Stimulated activated CD8-positive, alpha-beta memory T cell treated with anti-CD3 and anti-CD28 coated beads, Interleukin-4, amount 100 ng/mL, for 48 hours (primary cell): ENCODE results near the gene PHOSPHO1.

Source experiments
- DNase-seq: peaks from one replicate; pipeline ENCODE4 v3.0.0-alpha.2; 2020

The PHOSPHO1 gene

DNA sequence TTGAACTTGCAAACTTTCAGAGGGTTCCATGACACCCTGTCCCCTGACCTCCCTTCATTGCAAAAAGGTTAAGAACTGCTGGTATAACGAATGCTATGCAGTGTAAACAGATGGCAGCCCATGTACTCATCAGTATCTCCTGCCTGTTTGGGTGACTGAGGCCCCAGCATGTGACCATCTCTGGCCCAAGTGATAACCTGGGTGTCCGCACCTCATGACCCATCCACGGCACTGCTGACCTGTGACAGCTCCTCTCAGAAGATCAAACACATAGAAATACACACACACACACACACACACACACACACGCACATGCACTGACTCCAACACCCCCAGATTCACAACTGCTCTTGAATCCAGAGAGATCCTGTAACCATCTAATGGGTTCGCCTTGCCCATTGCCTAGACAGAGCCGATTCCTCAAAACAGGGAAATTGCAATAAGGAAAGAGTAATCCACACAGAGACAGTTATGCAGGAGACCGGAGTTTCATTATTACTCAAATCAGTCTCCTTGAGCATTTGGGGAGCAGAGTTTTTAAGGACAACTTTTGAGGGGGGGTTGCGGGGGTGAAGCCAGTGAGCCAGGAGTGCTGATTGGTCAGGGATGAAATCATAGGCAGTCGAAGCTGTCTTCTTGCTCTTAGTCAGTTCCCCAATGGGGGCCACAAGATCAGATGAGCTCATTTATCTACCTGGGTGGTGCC lies 11.3 kb upstream of the PHOSPHO1 start:
- no peak for DNase-seq

DNA sequence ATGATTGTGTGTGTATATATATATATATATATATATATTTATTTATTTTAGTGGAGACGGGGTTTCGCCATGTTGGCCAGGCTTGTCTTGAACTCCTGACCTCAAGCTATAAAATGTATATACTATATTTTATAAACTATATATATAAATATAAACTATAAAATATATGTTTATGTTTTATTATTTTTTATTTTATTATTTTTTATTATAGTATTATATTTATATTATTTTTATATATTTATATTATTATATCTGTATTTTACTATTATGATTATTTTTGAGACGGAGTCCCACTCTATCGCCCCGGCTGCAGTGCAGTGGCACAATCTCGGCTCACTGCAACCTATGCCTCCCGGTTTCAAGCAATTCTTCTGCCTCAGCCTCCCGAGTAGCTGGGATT lies 10.5 kb upstream of the PHOSPHO1 start:
- DNase-seq = no peak

DNA sequence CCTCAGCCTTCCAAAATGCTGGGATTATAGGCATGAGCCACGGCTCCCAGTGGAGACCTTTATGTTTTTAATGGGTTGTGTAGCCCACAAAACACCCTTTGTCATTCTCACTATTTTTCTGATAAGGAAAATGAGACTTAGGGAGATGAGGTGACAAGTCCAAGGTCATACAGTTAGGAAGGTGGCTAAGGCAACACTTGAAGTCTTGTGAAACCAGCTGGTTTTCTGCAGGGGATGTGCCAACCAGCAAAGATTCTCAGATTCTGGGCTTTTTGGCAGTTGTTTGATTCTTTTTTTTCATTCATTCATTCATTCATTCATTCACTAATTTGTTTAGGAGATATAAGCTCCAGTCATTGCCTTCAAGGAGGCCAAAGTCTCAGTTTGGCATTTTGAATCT lies 10.0 kb upstream of the PHOSPHO1 start:
- DNase-seq = no peak

DNA sequence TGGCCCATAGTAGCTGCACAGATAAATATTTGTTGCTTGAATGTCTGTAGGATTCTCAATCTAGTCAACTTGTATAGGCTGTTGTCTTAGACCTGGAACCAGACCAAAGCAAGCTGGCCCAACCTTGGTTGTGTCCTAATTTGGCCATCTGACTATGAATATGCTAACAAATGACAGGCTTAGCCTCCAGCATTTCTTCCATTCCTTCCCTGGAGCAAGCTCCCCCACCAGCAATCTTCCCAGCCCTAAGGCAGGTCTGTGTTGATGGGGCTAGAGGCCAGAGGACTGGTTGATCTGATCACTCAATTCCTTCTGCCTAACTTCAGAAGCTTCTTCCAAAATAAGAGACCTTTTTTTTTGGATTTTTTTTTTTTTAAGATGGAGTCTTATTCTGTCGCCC lies 9.4 kb upstream of the PHOSPHO1 start:
- no peak for DNase-seq

DNA sequence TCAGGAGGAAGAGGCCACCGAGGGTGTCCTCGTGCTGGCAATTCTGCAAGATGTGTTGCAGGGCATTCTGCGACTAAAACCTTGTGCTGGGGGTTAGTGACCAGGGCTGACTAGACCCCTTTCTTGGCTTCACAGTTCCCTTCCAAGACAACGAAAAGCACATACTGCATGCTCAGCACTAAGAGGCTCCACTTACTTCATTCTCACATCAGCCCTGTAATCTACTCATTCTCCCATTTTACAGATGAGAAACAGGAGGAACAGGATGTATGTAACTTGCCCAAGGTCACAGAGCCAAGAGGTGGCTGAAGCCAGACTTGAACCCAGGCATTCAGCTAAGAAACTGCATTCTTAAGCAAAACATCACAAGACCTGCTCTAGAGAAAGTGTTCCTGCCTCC lies 5.3 kb upstream of the PHOSPHO1 start:
- no peak for DNase-seq

DNA sequence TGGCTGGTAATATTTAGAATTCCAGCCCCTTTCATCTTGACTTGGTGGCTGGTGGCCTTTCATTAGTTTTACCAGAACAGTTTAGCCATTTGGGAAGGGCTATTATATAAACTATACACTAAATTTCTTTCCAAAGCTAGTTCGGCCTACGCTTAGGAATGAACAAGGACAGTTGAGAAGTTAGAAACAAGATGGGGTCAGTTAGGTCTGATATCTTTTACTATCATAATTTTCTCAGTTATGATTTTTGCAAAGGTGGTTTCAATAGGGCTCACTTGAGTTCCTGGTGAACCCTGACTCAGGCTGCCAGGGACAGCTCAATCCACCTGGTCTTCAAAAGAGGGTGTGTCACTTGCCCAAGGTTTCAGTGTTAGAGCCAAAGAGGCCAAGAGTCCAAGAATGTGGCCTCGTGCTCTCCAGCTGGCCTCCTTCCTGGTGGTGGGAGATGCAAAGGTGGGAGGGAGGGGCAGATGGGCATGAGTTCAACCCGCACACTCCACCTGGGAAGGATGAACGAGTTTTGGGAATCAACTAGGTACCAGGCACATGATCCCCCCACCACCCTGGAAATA lies 4.0 kb upstream of the PHOSPHO1 start:
- DNase-seq = no peak

DNA sequence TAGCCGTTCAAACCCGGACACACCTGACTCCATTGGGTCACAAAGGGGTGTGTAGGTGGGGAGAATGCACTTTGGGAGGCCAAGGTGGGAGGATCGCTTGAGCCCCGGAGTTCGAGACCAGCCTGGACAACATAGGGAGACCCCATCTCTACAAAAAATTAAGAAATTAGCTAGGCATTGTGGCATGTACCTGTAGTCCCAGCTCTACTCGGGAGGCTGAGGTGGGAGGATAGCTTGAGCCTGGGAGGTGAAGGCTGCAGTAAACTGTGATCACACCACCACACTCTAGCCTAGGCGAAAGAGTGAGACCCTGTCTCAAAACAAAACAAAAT lies 942 bp upstream of the PHOSPHO1 start:
- no peak for DNase-seq

DNA sequence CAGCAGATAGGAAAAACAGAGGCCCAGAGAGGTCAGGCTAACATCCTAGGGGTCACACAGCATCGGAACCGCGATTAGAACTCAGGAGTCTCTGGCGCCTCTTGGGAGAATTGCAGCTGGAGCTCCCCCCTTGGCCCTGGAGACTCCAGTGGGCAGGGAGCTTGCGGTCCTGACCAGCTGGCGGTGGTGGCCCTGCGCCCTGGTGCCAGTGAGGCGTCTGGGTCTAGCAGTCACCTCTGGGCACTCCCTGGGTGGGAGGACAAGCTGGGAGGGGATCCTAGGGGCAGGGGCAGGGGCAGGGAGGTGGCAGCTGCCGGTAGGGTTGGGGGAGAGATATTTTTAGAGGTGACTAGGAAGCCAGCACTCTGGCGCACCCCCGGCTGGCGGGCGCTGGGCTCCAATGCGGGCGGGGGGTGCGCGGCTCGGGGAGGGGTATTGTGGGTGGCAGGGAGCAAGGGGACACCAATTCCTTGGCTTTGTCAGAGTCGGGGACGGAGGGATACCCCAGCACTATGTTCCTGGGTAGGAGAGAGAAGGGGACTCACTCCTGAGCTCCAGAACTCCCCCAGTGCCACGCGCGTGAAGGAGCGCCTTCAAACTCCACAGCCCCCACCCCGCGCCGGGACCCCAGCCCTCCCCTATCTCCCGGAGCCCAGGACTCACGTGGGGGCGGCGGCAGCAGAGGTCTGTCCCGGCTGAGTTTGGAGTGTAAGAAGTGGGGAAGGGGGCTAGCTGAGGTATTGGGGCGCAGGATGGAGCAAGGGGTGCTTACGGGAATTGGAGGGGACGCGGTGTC lies 584 bp downstream of the PHOSPHO1 start:
- no peak for DNase-seq

DNA sequence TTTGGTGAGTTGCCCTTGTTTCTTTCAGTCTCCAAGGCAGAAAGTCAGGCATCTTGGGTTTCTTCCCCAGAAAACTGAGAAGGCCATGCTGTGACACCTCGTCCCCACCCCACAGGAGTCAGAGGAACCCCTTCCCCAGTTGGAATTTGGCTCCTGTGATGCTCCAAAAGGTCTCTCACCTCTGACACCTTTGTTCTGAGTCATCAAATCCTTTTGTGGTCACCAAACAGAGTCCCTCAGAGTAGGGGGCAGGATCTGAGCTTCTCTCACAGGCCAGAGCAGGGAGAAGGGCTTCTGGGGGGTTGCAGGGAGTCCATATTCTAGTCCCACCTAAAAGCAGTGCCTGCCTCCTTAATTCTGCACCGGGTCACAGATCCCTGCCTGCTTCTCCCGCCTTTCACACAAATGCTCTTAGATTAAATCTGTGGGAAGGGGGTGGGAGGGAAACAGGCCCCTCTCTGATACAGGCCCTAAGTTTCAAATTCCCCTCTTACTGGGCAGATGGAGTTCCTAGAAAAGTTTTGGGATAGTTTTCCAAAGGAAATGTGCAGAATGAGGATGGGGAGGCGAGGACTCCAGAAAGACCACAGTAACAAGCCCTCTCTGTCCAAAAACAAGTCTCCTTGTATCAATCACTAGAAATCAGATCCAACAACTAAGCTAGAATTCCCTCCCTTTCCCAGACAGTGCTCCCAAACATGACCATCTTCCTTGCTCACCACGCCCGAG lies 1.3 kb downstream of the PHOSPHO1 start:
- DNase-seq = no peak

DNA sequence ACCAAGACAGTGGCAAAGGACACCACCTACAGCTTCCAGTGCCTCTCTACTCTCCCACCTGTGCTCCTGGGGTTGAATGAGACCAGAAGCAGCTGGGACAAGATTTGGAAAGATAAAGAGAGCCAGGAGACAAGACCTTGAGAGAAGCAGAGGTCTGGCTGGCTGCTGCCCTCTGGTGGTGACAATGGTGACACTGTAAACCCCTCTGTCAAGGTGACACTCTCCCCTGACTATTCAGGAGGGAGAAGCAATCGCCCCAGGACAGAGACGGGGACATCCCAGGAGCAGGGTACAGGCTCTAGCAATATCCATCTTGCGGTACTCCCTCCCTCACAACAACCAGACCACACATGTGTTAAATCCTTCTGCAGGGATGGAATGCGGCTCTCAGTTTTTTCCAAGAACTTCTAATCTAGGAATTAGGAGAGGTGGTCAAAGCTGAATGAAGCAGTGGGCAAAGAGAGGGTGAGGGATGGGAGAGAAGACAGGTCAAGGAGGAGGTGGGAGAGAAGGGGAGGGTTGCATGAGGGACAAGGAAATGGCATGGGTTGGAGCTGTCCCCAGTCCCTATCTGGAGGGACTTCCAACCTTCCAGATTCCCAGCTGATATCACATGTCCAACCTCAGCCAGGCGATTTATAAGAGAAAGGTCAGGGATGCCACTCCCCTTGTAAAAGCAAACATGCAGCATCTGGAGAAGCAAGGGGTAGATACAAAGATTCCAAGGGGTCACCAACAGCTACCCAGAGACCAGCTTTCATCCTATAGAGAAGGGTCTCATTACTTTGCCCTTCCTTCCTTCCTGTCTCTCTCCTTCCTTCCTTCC lies 2.9 kb downstream of the PHOSPHO1 start:
- DNase-seq = peak; percentile 89

DNA sequence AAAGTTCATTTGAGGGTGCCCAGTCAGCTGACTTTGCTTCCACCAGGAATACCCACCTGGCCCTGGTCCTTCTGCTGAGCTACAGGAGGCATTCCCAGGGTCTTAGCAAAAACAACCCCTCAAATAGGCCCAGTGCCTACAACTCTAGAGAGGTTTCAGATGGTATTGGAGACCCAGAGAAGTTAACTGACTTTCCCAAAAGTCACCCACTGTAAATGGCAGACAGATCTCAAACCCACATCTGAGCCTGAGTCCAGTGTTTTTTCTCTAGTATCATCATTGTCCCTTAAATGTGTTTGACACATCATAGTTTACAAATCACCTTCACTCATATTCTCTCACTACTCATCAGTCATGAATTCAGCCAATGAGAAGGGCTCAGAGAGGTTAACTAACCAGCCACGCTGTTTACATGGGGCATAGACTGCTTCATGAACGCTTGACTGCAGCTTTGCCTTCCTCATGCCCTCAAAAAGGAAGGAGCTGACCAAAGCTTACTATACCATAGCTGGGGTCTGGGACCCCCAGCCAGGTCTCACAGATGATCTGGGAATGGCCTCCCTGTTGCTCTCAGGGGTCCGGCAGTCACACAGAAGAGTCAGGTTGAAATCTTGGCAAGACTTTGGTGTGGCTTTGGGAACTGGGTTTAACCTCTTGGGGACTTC lies 3.7 kb downstream of the PHOSPHO1 start:
- DNase-seq = no peak

DNA sequence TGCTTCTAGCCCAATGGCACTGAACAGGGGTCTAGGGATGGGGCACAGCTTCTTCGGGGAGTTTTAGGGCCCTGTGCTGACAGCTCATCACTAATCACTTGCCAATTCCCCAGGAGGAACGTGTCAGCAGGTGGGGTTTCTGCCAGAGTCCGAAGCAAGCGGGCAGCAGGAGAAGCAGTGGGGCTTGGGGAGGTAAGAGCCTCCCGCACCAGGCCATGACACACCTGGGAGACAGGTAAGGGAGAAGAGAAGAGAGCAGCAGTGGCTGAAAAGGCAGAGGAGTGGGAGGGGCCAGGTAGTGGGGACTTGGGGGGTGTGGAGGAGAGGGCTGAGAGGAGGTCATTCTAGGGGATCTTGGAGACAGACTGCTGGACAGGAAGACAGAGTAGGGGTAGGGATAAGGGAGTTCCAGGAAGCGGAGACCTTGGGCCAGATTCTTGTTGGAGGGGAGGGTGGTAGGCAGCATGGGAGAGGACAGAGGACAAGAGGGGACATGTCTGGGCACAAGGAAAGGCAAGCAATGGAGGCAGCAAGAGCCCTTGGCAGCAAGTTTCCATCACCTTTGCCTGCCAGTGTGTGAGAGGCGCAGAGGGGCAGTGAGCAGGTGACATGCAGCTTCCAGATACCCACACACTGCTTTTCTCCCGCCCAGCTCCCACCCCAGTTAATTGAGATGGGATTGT lies 4.9 kb downstream of the PHOSPHO1 start:
- DNase-seq = no peak

DNA sequence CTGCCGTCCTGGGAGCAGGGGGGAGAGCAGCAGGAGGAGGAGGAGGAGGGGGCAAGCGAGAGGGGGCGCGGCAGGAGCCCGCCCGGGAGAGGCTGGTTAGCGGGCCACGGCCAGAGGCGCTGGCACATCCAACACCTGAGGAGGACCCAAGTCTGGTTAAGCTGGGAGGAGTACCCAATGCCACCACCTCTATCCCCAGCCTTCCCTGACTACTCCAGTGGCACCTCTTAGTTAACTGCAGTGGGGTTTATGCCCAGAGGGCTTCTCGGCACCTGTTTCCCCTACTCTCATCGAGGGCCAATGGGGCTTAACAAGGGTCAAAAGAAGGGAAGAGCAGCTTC lies 5.6 kb downstream of the PHOSPHO1 start:
- no peak for DNase-seq

DNA sequence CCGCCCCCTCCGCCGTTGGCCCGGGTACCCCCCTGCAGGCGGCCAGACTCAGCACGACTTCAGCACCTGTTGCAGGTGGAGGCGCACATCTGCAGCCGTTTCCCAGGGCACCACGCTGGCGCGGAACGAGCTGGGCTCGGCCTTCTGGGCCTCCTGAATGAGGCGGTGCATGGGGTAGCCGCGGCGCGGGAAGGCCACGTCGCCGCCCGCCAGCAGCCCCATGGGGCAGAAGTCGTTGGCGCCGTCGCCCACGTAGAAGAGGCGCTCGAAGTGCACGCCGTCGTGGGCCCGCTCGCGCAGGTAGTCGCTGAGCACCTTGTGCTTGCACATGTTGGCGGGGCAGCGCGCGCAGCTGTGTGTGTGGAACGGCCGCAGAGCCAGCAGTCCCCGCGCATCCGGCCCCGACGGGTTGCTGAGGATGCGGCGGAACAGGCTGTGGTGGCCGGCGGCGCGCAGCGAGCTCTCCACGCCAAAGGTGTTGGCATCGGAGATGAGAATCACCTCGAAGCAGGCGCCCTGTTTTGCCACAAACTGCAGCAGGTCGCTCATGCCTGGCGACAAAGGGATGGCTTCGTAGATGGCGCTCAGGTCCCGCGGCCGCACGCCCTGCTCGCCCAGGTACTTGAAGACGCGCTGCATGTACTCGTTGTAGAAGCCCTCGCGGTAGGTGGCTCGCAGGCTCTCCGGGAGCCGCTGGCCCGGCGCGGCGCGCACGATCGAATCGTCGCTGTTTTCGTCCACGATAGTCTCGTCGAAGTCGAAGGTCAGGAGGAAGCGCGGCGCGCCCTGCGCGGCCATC lies 6.2 kb downstream of the PHOSPHO1 start:
- peak; percentile 63 for DNase-seq

DNA sequence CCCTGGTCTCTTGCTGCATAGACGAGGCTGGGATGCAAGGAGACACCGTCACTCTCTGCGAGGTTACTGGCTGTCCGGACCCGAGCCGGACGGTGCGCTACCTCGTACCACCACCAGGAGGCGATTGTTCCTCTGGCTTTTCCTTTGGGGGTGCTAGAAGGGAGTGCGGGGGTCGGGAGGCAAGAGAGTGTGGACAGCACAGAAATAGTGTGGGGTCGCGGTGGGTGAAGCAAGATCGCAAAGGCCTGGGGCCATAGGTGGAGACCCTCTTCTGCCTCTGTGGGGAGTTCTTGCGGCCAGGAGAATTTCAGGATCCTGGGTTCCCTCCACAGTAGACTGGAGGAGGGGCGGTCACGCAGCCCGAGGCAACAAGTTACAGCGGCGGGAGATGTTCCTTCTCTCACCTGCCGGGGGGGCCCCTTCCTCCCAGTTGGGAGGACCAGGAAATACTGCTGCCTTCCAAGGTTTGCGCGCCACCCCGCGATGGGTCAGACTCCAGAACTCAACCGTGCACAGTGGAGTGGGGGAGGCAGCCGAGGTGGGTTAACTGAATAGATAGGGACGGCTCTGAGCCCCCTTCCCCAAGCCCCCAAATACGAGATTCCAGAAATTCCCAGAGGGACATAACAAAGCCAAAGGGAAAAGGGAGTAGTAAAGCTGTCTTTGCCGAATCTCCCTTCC lies 6.9 kb downstream of the PHOSPHO1 start:
- DNase-seq = peak; percentile 91

DNA sequence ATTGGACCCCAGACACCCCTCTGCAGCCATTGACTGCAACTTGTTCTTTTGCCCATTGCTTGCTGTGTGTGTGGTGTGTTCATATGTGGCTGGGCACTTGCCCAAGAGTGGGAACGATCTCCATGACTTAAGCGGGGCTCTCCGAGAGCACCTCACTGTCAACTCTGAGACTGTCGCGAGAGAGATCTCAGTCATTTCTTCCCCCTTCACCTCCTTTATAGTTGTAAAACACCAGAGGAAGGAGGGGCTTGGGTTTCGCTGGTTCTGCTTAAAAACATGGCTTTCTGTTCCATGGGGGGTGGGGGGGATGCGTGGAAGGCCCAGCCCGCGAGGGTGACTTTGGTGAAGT lies 7.4 kb downstream of the PHOSPHO1 start:
- DNase-seq = no peak

DNA sequence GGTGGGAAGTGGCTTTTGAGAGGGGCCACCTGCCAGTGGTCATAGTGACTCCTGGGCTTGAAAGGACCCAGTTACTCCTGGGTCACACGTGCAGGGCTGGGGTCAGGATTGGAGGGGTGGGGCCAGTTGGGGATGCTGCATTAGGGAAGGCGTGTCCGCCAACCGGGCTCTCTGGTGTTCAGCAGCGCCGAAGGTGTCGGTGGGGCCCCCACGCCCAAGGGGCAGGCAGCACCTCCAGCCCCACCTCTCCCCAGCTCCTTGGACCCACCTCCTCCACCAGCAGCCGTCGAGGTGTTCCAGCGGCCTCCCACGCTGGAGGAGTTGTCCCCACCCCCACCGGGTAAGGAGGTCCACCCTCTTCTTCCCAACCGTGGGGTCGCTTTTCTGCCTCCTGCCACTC lies 10.6 kb downstream of the PHOSPHO1 start:
- no peak for DNase-seq

DNA sequence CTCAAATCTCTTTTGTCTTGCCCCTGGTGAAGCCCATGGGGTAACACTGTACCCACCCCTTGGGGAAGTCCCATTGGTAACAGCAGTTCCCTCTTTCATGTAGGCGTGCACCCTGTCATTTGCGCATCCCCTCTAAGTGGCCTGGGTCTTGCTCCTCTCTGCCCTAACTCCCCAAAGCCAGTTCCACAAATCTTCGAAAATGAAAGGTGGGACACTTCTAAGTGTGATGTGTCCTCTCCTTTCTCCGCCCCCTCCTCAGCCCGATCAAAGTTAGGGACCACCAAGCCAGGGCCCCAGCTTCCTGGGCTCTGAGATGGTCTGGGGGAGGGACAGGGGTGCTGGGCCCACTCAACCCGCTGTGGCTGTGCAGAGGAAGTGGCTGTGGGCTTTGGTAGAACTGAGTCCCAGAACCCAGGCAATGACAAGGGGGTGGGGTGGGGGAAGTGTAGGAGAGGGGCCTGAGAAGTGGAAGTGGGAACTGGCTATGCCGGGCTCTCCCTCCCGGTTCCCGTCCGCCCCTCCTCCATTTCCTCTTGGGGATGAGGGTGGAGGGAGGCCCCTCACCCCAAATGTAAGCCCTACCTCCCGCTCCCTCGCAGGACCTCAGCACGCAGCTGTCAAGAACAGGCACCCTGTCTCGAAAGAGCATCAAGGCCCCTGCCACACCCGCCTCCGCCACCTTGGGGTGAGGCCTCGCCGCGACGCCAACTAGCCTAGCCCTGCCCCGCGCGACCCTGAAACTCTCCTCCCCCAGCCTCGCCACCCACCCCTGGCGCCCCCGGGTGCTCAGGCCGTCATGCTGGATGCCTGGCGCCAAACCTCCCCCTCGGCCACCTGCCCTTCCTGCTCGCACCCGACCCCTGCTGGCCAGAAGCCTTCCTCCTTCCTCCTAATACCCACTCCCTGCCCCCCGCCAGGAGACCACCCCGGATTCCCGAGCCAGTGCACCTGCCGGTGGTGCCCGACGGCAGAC lies 11.4 kb downstream of the PHOSPHO1 start:
- peak; percentile 62 for DNase-seq
